K562 (cell line): Measurements from ENCODE around the gene DLGAP1. TPM values are rescaled to one million over a fixed set of nuclear protein-coding genes. Genes with fewer than 3 reads are reported as not detected.

Experiments
- CXXC5 ChIP-seq: fragments of 250-450 bp; sonication (Bioruptor Pico); IDR thresholded peaks from 2 replicates; pipeline ENCODE4 v1.8.0; 2022; ENCODE audit warnings: inconsistent platforms, mild to moderate bottlenecking, moderate library complexity
- HNRNPLL ChIP-seq: fragments of 200-400 bp; formaldehyde crosslinking; IDR thresholded peaks from 2 replicates; pipeline ENCODE4 v1.6.1; 2017; ENCODE audit warnings: low read length, low read depth, mild to moderate bottlenecking; ENCODE audit not compliant: poor library complexity, severe bottlenecking
- RBM14 ChIP-seq: fragments of 200-400 bp; formaldehyde crosslinking; IDR thresholded peaks from 2 replicates; pipeline ENCODE4 v1.6.1; 2018; ENCODE audit warnings: low read depth, mild to moderate bottlenecking, low read length, moderate library complexity, borderline replicate concordance; ENCODE audit not compliant: insufficient read depth
- TAF7 ChIP-seq: fragments of 450-650 bp; IDR thresholded peaks from 2 replicates; pipeline ENCODE4 v1.6.1; 2016; ENCODE audit warnings: missing genetic modification characterization, missing compliant biosample characterization
- ZC3H4 ChIP-seq: sonication (generic); formaldehyde crosslinking; IDR thresholded peaks from 2 replicates; pipeline ENCODE4 v1.9.0; 2021; ENCODE audit warnings: missing genetic modification reagents, borderline replicate concordance
- ZNF146 ChIP-seq: IDR thresholded peaks from one replicate; pipeline ENCODE4 v1.6.1; 2018; ENCODE audit warnings: missing compliant biosample characterization; ENCODE audit not compliant: unreplicated experiment
- ZNF212 ChIP-seq: fragments of 450-650 bp; formaldehyde crosslinking; IDR thresholded peaks from 2 replicates; pipeline ENCODE4 v1.4.0; 2020; ENCODE audit warnings: mild to moderate bottlenecking
- ZNF431 ChIP-seq: sonication (generic); formaldehyde crosslinking; IDR thresholded peaks from 2 replicates; pipeline ENCODE4 v1.8.0; 2022; ENCODE audit warnings: mild to moderate bottlenecking, missing genetic modification reagents
- ZNF79 ChIP-seq: fragments of 250-450 bp; sonication (Bioruptor Pico); IDR thresholded peaks from 2 replicates; pipeline ENCODE4 v1.4.0; 2020; ENCODE audit warnings: low read depth, mild to moderate bottlenecking, moderate library complexity
- polyA plus RNA-seq, 8 experiments: library from polyadenylated mRNA; depleted of rRNA in 4 of 8; stranded (reverse) in 5 of 8; unstranded in 3 of 8; fragments of >200 nt; fragmentation: Nextera tagmentation in 2 of 8; fragmentation: Illumina TruSeq in 1 of 8; extraction: Ambion mirVana in 2 of 8; extraction: Trizol in 1 of 8; gene quantifications; 2 replicates each; pipeline versions ENCODE4 v1.2.1 to v1.2.3, GENCODE V29; 2011 to 2014; ENCODE audit warnings: inconsistent platforms in 1 of 8, missing spikeins in 1 of 8
- total RNA-seq, 7 experiments: library from RNA; depleted of rRNA in 6 of 7; stranded (reverse); fragments of >200 nt in 6 of 7; fragmentation: Illumina TruSeq in 2 of 7; extraction: Trizol in 2 of 7; gene quantifications; 2 replicates each; pipeline versions ENCODE4 v1.2.1 to v1.2.3, GENCODE V29; 2011 to 2021; ENCODE audit warnings: low replicate concordance in 1 of 7
- TF ChIP-seq, protein P1 (sequence below), 2 experiments: IDR thresholded peaks; 2 replicates each; pipeline ENCODE4 v1.6.1; 2012; ENCODE audit warnings: improper control_type of control experiment in 2 of 2, low read depth in 2 of 2, low read length in 2 of 2, borderline replicate concordance in 1 of 2
- TF ChIP-seq, protein P2 (sequence below), 3 experiments: IDR thresholded peaks in 2 of 3; conservative IDR thresholded peaks in 1 of 3; 2 replicates each; pipeline ENCODE4 v1.5.1; 2011 to 2012; ENCODE audit warnings: low read length in 3 of 3, mild to moderate bottlenecking in 3 of 3, control low read depth in 2 of 3, improper control_type of control experiment in 1 of 3, inconsistent platforms in 1 of 3, low read depth in 1 of 3, mixed read lengths in 1 of 3, moderate library complexity in 1 of 3; ENCODE audit not compliant: insufficient read depth in 2 of 3
- TF ChIP-seq, protein P3 (sequence below): fragments of 250-450 bp; sonication (Bioruptor Pico); IDR thresholded peaks from 2 replicates; pipeline ENCODE4 v1.8.0; 2022; ENCODE audit warnings: moderate library complexity, mild to moderate bottlenecking, inconsistent platforms
- TF ChIP-seq, protein P4 (sequence below): fragments of 250-450 bp; sonication (Bioruptor Pico); IDR thresholded peaks from 2 replicates; pipeline ENCODE4 v1.8.0; 2021; ENCODE audit warnings: moderate library complexity, mild to moderate bottlenecking, inconsistent platforms
- TF ChIP-seq, protein P5 (sequence below): fragments of 250-450 bp; sonication (Bioruptor Pico); IDR thresholded peaks from 2 replicates; pipeline ENCODE4 v1.8.0; 2022; ENCODE audit warnings: moderate library complexity, mild to moderate bottlenecking, inconsistent platforms

DLGAP1 gene
- total and polyA plus RNA-seq, 9 of the 15 experiments (the other 6 are each of a cell fraction or from before 2014, with no cell fraction given) = 0.04 to 0.22 (median 0.08) TPM

DNA sequence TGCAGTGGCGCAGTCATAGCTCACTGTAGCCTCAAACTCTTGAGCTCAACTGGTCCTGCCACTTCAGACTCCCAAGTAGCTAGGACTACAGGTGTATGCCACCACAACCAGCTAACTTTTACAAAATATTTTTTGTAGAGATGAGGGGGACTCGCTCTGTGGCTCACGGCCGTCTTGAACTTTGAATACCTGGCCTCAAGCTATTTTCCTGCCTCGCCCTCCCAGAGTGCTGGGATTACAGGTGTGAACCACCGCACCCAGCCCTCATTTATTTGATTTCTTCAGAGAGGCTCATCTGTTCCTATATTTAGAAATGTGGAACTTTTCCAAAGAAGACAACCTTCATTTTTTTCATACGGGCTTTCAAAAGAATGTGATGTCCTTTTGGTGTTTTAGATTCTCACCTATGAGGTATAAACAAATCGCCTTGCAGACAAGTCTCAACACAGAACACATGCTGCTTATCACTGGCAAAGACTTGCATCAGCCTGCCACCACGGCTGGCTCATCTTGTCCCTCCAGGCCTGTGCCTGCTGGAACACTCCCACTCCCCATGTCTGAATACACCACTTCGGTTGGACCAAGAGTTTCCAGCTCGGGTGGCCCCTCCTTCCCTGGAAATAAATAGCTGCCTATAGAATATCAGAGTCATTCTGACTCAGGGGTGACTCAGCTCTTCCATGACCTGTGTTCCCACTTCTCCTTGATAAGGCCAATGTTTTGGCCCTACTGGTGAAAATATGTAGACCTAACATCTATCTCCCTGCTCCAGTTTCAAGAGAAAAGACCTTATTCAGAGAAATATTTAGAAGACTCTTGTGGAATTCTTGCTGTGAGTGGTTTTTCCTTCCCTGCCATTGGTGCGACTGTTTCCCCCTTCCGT, 802.5 kb downstream of the DLGAP1 start (continued):
- TF ChIP-seq HNRNPLL (peak; percentile 80), ZNF431 (CRISPR knock-in tag) (no peak), CXXC5 (peak; percentile 97), TAF7 (peak; percentile 73; the same call in 1 of the 2 replicates), ZNF212 (CRISPR knock-in tag) (no peak), RBM14 (no peak), ZNF146 (no peak), ZC3H4 (no peak), ZNF79 (CRISPR knock-in tag) (peak; percentile 23; the same call in 1 of the 2 replicates)
- TF ChIP-seq, protein P1, sequence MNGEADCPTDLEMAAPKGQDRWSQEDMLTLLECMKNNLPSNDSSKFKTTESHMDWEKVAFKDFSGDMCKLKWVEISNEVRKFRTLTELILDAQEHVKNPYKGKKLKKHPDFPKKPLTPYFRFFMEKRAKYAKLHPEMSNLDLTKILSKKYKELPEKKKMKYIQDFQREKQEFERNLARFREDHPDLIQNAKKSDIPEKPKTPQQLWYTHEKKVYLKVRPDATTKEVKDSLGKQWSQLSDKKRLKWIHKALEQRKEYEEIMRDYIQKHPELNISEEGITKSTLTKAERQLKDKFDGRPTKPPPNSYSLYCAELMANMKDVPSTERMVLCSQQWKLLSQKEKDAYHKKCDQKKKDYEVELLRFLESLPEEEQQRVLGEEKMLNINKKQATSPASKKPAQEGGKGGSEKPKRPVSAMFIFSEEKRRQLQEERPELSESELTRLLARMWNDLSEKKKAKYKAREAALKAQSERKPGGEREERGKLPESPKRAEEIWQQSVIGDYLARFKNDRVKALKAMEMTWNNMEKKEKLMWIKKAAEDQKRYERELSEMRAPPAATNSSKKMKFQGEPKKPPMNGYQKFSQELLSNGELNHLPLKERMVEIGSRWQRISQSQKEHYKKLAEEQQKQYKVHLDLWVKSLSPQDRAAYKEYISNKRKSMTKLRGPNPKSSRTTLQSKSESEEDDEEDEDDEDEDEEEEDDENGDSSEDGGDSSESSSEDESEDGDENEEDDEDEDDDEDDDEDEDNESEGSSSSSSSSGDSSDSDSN (IDR thresholded peaks at IDR 0.05; ENCODE audit: borderline replicate concordance in 1 of 2, low read depth in 2 of 2, low read length in 2 of 2) = 0 out of 4 replicates have a peak, but pooled peaks of 1 of the 2 experiments have one; percentile 58
- TF ChIP-seq, protein P2, sequence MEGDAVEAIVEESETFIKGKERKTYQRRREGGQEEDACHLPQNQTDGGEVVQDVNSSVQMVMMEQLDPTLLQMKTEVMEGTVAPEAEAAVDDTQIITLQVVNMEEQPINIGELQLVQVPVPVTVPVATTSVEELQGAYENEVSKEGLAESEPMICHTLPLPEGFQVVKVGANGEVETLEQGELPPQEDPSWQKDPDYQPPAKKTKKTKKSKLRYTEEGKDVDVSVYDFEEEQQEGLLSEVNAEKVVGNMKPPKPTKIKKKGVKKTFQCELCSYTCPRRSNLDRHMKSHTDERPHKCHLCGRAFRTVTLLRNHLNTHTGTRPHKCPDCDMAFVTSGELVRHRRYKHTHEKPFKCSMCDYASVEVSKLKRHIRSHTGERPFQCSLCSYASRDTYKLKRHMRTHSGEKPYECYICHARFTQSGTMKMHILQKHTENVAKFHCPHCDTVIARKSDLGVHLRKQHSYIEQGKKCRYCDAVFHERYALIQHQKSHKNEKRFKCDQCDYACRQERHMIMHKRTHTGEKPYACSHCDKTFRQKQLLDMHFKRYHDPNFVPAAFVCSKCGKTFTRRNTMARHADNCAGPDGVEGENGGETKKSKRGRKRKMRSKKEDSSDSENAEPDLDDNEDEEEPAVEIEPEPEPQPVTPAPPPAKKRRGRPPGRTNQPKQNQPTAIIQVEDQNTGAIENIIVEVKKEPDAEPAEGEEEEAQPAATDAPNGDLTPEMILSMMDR (IDR thresholded peaks at IDR 0.05 in 2 of 3, conservative IDR thresholded peaks at IDR 0.05 in 1 of 3; ENCODE audit: insufficient read depth in 2 of 3, low read depth in 1 of 3, low read length in 3 of 3) = peak in 2 of 3 experiments; percentile 9 to 43; a peak in 3 of 6 replicates
- TF ChIP-seq, protein P3, sequence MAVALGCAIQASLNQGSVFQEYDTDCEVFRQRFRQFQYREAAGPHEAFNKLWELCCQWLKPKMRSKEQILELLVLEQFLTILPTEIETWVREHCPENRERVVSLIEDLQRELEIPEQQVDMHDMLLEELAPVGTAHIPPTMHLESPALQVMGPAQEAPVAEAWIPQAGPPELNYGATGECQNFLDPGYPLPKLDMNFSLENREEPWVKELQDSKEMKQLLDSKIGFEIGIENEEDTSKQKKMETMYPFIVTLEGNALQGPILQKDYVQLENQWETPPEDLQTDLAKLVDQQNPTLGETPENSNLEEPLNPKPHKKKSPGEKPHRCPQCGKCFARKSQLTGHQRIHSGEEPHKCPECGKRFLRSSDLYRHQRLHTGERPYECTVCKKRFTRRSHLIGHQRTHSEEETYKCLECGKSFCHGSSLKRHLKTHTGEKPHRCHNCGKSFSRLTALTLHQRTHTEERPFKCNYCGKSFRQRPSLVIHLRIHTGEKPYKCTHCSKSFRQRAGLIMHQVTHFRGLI (CRISPR knock-in tag) = peak; percentile 82
- TF ChIP-seq, protein P4, sequence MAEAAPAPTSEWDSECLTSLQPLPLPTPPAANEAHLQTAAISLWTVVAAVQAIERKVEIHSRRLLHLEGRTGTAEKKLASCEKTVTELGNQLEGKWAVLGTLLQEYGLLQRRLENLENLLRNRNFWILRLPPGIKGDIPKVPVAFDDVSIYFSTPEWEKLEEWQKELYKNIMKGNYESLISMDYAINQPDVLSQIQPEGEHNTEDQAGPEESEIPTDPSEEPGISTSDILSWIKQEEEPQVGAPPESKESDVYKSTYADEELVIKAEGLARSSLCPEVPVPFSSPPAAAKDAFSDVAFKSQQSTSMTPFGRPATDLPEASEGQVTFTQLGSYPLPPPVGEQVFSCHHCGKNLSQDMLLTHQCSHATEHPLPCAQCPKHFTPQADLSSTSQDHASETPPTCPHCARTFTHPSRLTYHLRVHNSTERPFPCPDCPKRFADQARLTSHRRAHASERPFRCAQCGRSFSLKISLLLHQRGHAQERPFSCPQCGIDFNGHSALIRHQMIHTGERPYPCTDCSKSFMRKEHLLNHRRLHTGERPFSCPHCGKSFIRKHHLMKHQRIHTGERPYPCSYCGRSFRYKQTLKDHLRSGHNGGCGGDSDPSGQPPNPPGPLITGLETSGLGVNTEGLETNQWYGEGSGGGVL (CRISPR knock-in tag) = no peak
- TF ChIP-seq, protein P5, sequence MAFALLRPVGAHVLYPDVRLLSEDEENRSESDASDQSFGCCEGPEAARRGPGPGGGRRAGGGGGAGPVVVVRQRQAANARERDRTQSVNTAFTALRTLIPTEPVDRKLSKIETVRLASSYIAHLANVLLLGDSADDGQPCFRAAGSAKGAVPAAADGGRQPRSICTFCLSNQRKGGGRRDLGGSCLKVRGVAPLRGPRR (CRISPR knock-in tag) = peak; percentile 6; the same call in 1 of the 2 replicates
